Right lobe of liver (tissue), 4 donors: ENCODE measurements around the gene MAL.

Experiments used
- CTCF ChIP-seq, 4 donors: fragments of 200-600 bp in 3 of 4; fragments of 450-650 bp in 1 of 4; IDR thresholded peaks; one replicate each; pipeline versions ENCODE4 v1.5.1 to v1.8.0; 2016 to 2022; ENCODE audit warnings: antibody characterized with exemption in 4 of 4, mild to moderate bottlenecking in 2 of 4
- POLR2A ChIP-seq: fragments of 450-650 bp; IDR thresholded peaks from one replicate; pipeline ENCODE4 v1.6.1; 2017; ENCODE audit warnings: antibody characterized with exemption, mild to moderate bottlenecking
- donor health status: DM: no; HTN: no; CAD: no.
- donor health status: DM: no; HTN: no; CAD: no.
- donor health status: DM: no; HTN: yes; CAD: no.

GRCh38 chr2:95002498-95002897 is 23.0 kb upstream of the MAL start:
- TF ChIP-seq CTCF (IDR thresholded peaks at IDR 0.05) (no peak), POLR2A (no peak)
